Kidney (tissue), 14 donors: ENCODE measurements around the gene TMA7B. TPM values are rescaled to one million over a fixed set of nuclear protein-coding genes. Genes with fewer than 3 reads are reported as not detected.

Experiments
- DNase-seq, 5 donors: peaks; one replicate each; pipeline ENCODE4 v3.0.0-alpha.2; 2013 to 2020
- FAIRE-seq: peaks from 2 replicates; lab custom pipeline; 2012; peaks lifted over from hg19 to GRCh38; lab: Jason Lieb, UNC
- H3K27ac ChIP-seq, 2 donors: one replicate each; pipeline ENCODE4 v1.7.0; 2013; ENCODE audit warnings: low read depth in 2 of 2, low read length in 2 of 2, inconsistent platforms in 1 of 2
- H3K27me3 ChIP-seq: one replicate; pipeline ENCODE4 v1.7.1; 2013; ENCODE audit warnings: low read length, inconsistent platforms; ENCODE audit not compliant: control insufficient read depth, insufficient read depth
- H3K36me3 ChIP-seq, 3 donors: one replicate each; pipeline versions ENCODE4 v1.7.0 to v1.7.1; 2013; ENCODE audit warnings: low read length in 3 of 3, control low read depth in 1 of 3, inconsistent platforms in 1 of 3; ENCODE audit not compliant: insufficient read depth in 3 of 3, control insufficient read depth in 2 of 3
- H3K4me1 ChIP-seq, 3 donors: one replicate each; pipeline versions ENCODE4 v1.7.0 to v1.7.1; 2013; ENCODE audit warnings: low read length in 3 of 3, inconsistent platforms in 1 of 3, low read depth in 1 of 3; ENCODE audit not compliant: control insufficient read depth in 2 of 3, insufficient read depth in 2 of 3
- H3K4me3 ChIP-seq, 3 donors: one replicate each; pipeline versions ENCODE4 v1.7.0 to v1.8.1; 2013; ENCODE audit warnings: low read length in 3 of 3, control low read depth in 1 of 3, inconsistent platforms in 1 of 3
- H3K9ac ChIP-seq, 3 donors: one replicate each; pipeline versions ENCODE4 v1.7.0 to v1.7.1; 2013; ENCODE audit warnings: low read length in 3 of 3, control low read depth in 1 of 3, inconsistent platforms in 1 of 3
- H3K9me3 ChIP-seq, 3 donors: one replicate each; pipeline versions ENCODE4 v1.7.0 to v1.7.1; 2013; ENCODE audit warnings: low read length in 3 of 3, control low read depth in 1 of 3, inconsistent platforms in 1 of 3; ENCODE audit not compliant: control insufficient read depth in 2 of 3, insufficient read depth in 1 of 3
- CTCF ChIP-seq: IDR thresholded peaks from 3 replicates; pipeline ENCODE4 v1.5.1; 2012; ENCODE audit warnings: mild to moderate bottlenecking, moderate library complexity, borderline replicate concordance; ENCODE audit not compliant: insufficient read depth; ENCODE audit errors: extremely low read depth
- intact Hi-C: fragments of 100-400 bp; cut with DNase I; formaldehyde crosslinking; loops from one replicate; pipeline ENCODE4 v1.11.1; 2022
- polyA plus RNA-seq: library from polyadenylated mRNA; stranded (reverse); fragments of 350-450 nt; fragmentation: Illumina TruSeq; extraction: RNeasy Lipid Tissue Mini Kit (QIAGEN cat#74804); gene quantifications from one replicate; pipeline ENCODE4 v1.2.3, GENCODE V29; 2014; ENCODE audit warnings: low read depth, low replicate concordance; ENCODE audit not compliant: insufficient read depth
- total RNA-seq: library from RNA; stranded (reverse); fragmentation: NEBNext Ultra II Directional; extraction: Animal tissue kit (Norgen Biotek cat#: 25700); gene quantifications from one replicate; pipeline ENCODE4 v1.2.1, GENCODE V29; 2021
- donor health status: control.
- donor health status: control.
- donor health status: control.
- donor health status: control.
- donor health status: control.
- donor health status: DM: yes; HTN: yes; CAD: no.
- donor health status: Normal renal cell carcinoma (clear cell type).

Gene TMA7B
- total and polyA plus RNA-seq, 2 donors from 2014 or later: 0.63 TPM; not detected in 1

GRCh38 chr22:39935612-39936011, 24.6 kb upstream of the TMA7B start:
- TF ChIP-seq CTCF: peak; percentile 4
- no peak overlapping the region for H3K4me3 ChIP-seq
- intact Hi-C loops: no loop called here
- H3K27ac ChIP-seq: no peak overlapping the region
- no peak overlapping the region for H3K9ac ChIP-seq
- no peaks in the 10 kb centered on the region for H3K4me1 ChIP-seq
- no peaks in the 10 kb centered on the region for H3K9me3 ChIP-seq
- FAIRE-seq (no peak), DNase-seq (peak in 1 of 5 donors; percentile 36)
- no peaks in the 10 kb centered on the region for H3K27me3 ChIP-seq
- no peaks in the 10 kb centered on the region for H3K36me3 ChIP-seq

GRCh38 chr22:39936523-39937145, 23.6 kb upstream of the TMA7B start:
- H3K4me3 ChIP-seq: no peak overlapping the region
- no peak overlapping the region for H3K27ac ChIP-seq
- FAIRE-seq (no peak), DNase-seq (no peak)
- no peaks in the 10 kb centered on the region for H3K27me3 ChIP-seq
- H3K9ac ChIP-seq: no peak overlapping the region
- no peak for TF ChIP-seq CTCF
- intact Hi-C loops: no loop called here
- H3K4me1 ChIP-seq: no peaks in the 10 kb centered on the region
- no peaks in the 10 kb centered on the region for H3K9me3 ChIP-seq
- no peaks in the 10 kb centered on the region for H3K36me3 ChIP-seq

- Histone ChIP-seq H3K4me1 (no peaks in the 10 kb centered on the region), H3K27ac (no peak overlapping the region), H3K27me3 (no peaks in the 10 kb centered on the region), H3K9ac (no peak overlapping the region), H3K4me3 (no peak overlapping the region), H3K9me3 (no peaks in the 10 kb centered on the region), H3K36me3 (no peaks in the 10 kb centered on the region)
- no peak for FAIRE-seq
- TF ChIP-seq CTCF: no peak
- intact Hi-C loops: no loop called here
- DNase-seq: no peak
These were observed 22.3 kb upstream of the TMA7B start for GRCh38 chr22:39937906-39938305.
